NCI-H748 (cell line): ENCODE data around the gene TRIM65.

Experiments
- DNase-seq: peaks from one replicate; lab custom pipeline; 2025; ENCODE audit not compliant: unreplicated experiment; lab: John Stamatoyannopoulos, UW

The TRIM65 gene, protein sequence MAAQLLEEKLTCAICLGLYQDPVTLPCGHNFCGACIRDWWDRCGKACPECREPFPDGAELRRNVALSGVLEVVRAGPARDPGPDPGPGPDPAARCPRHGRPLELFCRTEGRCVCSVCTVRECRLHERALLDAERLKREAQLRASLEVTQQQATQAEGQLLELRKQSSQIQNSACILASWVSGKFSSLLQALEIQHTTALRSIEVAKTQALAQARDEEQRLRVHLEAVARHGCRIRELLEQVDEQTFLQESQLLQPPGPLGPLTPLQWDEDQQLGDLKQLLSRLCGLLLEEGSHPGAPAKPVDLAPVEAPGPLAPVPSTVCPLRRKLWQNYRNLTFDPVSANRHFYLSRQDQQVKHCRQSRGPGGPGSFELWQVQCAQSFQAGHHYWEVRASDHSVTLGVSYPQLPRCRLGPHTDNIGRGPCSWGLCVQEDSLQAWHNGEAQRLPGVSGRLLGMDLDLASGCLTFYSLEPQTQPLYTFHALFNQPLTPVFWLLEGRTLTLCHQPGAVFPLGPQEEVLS

DNA sequence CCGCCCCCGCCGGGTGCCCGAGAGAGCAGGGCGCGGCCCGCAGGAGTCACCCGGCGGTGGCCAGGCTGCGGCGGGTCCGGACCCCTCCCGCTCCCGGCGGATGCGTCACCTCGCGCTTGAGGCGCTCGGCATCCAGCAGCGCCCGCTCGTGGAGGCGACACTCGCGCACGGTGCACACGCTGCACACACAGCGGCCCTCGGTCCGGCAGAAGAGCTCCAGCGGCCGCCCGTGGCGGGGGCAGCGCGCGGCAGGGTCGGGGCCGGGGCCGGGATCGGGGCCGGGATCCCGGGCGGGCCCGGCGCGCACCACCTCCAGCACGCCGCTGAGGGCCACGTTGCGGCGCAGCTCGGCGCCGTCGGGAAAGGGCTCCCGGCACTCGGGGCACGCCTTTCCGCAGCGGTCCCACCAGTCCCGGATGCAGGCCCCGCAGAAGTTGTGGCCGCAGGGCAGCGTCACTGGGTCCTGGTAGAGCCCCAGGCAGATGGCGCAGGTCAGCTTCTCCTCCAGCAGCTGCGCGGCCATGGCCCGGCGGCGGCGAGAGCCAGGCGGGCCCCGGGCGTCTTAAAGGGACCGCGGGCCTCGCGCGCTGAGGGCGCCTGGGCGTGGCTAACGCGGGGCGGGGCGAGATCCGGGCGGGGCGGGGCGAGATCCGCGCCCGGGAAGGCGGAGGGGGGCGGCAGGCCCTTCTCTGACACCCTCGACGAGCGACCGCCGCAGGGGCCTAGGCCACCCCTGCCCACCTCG, at the start of gene TRIM65:
Gene TRIM65, minus strand, starts transcription at position 537 of the 745 bp plus-strand sequence. Its CDS starts 14 bp downstream, at position 523.
- peak; percentile 73 for DNase-seq

DNA sequence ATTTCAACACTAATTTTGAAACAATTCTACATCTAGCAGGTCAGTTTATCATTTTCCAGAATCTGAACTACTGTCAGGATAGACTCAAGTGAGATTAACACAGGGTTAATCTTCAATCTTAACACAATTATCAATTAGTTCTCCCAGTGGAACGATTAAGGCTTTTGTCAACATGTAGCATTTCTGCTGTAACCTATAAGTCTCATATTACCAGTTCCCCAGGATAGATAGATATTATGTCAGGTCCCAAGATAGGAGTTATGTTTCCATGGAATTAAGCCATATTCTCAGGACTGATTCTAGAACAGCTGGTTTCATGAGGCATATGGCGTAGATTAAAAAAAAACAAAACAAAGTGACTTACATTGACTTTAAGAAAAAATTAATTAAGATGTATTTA, 48.5 kb upstream of the TRIM65 start:
- DNase-seq = no peak

DNA sequence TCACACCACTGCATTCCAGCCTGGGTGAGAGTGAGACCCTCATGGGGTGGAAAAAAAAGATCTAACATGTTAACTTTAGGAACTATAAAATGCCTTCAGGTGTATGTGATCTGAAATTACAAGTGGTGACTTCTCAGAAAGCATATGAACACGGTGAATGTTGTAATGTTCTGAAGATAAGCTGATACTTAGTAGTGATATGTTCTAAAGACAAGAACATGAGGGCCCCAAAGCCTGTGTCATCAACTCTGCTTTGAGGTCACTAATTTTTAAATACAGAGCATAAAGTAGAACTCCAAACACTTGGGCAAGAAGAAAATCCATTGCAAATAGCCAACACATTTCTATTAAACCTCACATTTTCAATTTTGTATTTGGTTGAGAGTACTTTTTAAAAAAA, 46.7 kb upstream of the TRIM65 start:
- no peak for DNase-seq

DNA sequence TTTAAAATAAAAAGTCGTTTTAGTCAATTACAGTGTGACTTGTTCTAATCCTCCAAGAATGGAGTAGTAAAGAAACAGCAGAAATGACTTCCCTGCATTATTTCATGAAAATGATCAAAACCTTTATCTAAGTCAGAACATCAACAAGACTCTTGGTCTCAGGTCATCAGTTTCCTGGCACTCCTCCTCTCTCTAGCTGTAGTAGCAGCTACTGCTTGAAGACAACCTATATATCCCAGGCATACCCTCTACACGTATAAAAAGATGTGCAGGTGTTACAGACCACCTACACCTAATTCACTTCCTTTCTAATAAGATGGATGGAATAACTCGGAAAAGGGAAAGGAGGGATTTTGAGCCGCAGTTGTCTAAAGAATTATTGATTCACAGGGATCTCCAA, 45.7 kb upstream of the TRIM65 start:
- no peak for DNase-seq

DNA sequence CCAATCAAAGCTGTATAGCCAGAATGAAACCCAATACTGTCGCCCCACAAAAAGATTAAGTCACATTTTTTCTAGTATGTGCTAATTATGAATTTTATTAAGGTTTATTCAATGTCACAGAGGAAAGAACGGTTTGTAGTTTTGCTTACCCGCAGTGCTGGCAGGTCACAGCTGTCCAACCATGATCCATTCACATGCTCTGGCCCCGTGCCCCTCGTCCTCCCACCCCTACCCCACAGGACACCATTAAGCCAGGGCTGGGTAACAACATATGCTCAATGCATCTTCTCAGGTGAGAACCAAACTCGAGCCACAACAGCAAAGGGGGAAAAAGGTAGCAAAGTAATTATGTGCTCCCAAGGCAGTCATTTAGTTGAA, 44.7 kb upstream of the TRIM65 start:
- no peak for DNase-seq

DNA sequence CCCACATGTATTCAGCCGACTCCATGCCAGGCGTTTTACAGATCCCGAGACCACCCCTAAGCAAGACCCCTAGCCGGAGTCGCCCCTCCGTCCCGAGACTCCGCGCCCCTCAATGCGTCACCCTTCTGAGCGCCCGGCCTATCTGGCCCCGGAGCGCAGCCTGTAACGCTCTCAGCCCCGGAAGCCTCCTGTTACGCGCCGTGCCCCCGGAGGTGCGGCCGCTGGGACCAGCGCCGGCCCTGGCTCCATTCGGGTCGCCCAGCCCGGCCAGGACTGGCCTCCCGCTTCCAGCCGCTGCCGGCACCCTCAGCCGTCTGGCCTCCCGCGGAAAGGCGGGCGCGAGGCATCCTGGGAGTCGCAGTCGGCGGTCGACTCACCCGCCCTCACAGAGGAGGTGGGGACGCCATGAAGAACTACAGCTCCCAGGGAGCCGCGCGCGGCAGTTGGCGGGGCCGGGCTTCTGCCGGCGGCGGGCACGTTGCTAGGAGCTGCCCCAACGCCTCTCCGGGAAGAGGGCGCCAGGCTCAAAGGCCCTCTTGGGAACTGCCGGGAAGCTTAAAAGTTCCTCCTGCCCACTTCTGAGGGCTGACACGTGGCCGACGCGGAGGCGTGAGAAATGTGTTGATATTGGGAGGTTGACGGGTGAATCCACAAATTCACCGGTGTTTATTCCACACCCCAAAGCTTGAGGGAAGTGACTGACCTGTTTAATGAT, 44.1 kb upstream of the TRIM65 start, which contains the start of gene FBF1:
Gene FBF1, minus strand, starts transcription at position 316 of the 715 bp plus-strand sequence. CDS start 2,893 bp downstream, outside the sequence.
- DNase-seq = peak; percentile 91

DNA sequence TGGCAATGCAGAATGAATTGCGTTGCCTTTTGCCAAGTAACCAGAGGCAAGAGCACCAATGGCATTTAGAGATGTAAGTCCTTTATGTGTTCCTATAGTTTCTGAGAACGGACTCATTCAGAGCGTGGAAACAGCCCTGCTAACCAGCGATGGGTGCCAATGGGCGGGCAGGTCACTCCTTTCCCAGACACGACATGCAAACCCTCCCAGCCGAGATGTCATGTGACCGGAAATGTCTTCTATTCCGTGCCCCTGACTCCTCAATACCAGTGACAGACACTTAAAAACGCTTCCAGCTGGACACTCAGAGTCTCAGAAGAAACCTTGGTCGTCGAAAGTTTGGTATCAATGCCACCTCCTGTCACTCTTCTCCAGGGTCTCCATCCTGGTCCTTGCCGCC, 40.9 kb upstream of the TRIM65 start:
- DNase-seq = no peak

DNA sequence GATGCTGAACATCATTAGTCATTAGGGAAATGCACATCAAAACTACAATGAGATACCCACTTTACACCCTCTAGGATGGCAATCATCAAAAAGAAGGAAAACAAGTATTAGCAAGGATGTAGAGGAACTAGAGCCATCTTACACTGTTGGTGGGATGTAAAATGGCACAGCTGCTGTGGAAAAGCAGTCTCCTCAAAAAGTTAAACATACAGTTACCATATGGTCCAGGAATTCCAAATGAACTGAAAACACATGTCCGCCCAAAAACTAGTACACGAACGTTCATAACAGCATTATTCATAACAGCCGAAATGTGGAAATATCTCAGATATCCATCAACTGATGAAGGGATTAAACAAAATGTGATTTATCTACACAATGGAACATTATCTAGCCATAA, 37.1 kb upstream of the TRIM65 start:
- DNase-seq = no peak

DNA sequence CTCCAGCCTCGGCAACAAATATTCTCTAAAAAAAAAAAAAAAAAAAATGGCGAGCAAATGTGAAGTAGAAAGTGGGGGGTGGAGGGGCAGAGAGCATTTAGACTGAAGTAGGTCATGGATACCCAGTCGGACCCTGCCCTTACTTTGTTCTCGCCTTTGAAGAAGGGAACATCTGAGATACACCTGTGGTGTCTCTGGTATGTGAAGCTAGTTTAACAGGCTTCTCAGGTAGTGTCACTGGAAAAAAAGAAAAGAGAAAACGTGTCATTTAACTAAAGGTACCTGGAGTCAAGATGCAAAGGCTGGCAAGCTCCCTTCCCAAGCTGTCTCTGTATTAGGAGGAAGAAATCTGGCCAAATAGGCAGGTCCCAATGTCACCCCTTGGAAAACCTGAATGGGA, 36.1 kb upstream of the TRIM65 start:
- no peak for DNase-seq

DNA sequence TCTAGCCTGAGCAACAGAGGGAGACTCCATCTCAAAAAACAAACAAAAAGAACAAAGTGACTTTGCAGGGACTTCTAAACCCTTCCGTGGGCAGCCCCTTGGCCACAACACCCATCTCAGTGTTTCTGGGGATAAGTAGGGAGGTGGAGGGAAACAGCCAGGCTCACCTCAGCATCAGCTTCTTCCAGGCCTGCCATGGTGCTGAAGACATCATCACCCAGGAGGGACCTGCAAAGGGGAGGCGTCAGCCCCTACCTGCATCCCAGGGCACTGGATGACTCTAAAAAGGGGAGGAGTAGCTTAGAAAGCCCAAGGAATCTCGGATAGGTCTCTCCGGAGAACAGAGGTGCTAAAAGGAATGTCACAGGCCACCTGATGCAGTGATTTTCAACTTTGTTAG, 34.3 kb upstream of the TRIM65 start:
- no peak for DNase-seq

DNA sequence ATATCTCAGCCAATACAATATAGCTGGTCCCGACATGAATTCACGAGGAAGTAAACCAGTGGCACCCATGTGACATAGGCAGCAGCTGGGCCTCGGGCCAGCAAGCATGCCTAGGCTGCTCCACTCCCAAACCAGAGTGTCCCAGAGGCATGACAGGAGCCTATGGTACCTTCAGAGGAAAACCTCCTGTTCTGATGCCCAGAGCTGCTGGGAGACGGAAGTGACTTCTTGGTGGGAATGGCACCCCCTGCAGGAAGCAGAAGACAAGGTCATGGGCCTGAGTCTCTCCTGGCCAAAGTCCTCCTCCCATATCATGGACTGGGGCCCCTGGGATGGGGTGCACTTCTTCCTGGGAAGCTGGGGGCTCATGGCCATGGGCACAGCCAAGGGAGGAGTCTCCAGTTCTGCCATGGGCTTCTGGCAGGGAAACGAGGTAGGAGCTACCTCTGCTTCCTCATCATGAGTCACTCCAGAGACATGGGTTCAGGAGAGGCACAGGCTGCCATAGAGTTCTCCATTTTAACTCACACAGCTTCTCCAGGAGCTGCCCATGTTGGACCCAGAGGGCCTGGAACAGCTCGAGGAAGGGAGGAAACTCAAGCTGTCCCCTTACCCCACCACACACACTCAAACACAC, 30.7 kb upstream of the TRIM65 start:
- DNase-seq = peak; percentile 20

DNA sequence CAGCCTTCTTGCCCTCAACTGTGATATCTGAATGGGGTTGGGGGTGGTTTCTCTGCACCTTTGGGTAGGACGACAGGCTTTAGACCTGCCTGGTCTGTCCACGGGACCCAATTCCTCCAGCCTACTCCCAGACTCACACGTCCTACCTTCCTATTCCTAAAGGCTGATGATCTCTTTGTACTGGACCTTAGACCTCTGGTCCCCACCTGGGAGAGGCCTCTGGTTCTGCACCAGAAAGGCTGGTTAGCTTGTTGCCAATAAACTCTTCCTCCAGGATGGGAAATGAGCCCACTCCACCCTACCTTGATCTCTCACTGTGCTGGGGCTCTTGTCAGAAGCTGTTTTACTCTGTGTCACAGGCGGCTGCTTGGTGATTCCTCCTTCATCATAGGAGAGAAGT, 29.7 kb upstream of the TRIM65 start:
- no peak for DNase-seq

DNA sequence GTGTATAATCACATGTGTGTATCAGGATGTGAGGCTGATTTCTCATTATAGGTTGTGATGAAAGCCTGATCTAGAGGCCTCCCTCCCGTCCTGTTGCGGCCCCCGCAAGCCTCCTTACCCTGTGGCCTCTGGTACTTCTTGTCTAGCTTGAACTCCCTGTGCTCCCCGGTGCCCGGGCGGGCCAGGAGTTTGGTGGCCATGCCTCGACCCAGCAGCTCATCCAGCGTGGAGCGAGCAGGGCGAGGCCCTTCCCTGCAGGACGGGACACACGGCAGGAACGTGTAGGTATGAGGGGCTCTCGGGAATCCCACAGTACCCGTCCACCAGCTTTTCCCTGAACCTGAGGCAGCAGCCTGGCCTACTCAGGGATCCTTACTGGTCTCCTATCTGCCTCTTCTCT, 29.2 kb upstream of the TRIM65 start:
- DNase-seq = no peak

DNA sequence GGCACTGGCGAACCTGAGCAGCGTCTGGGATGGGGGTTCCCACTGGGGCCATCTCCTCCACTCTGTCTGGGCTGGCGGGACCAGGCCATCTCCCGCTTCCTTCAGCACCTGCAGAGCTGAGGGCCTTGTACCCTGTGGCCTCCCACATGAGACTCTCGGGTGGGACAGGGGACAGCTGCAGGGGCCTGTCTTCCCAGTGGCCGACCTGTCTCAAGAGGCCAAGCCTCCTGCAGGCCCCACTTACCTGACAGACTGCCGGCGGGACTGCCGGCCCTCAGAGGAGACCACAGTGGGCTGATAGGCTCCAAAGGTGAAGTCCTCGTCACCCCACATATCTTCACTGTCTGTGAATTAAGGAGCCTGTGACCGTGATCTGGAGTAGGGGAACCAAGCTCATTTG, 28.4 kb upstream of the TRIM65 start:
- no peak for DNase-seq

DNA sequence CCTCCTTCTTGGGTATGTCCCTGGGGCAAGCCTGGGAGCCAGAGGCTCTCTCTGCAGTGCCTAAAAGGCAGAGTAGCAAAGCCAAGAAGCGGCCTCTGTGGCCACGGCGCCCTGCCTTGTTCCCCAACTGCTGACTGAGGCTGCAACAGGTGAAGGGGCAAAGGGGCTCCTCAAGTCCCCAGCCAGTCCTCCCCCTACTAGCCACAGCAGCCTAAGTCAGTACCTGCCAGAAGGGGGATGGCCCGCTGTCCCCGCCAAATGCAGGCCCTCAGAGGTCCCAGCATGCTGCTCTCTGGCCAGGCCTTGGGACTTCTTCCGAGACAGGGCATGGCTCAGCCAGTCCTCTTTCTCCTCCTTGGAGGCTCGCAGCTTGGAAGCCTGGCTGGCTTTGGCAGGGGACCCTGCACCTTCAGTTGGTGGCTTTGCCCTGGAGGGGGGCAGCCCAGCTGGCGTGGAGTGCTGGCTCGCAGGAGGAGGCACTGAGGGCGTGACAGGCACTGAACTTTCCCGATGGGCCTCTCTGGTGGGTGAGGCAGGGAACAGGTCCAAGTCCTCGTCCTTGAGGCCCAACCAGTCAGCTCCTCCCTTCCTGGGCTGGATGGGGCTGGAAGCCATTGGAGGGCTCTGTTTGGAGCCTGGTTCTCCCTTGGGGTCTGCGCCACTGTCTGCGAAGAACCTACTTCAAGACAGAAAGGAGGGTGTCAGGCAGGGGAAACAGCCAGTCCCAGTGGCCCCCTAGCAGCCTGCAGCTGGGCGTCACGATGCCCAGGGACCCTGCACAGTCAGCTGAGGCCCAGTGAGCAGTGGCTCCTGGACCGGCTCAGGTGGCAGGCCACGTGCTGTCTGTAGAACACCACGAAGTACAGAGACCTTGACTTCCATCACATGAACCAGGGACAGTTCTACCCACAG, 26.5 kb upstream of the TRIM65 start:
- no peak for DNase-seq

DNA sequence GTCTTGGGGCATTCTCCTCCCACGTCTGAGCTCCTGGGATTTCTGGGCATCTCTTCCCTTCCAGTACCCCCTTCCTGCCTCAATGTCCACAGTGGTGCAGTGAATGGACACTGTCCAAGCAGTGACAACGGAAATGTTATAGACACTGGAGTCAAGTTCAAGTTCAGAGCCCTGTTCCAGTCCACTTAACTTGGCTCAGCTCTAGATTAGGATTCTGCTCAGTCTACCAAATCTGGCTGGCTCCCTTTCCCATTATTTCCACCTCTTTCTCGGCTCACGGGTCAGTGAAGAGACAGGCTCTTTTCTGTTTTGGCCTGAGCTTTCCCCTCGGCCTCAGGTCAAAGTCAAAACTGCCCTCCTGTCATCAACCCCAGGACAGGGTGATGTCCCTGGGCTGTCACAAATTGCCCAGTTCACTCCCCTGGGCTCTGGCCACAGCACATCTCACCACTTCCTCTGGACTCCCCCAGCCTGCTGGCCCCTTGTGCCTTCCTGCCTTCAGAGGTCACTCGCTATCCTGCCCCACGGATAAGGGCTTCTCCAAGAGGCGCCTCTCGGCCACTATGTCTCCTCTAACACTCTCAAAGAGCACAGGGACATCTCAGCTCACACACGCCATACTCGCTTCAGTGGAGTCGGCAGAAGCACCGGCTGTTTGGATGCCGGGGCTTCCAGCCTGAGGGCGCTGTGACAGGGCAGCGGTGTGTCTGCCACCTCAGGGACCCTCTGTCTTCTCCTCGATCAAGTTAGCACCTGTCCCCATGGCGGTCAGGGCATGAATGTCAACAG, 25.6 kb upstream of the TRIM65 start:
- DNase-seq = no peak

DNA sequence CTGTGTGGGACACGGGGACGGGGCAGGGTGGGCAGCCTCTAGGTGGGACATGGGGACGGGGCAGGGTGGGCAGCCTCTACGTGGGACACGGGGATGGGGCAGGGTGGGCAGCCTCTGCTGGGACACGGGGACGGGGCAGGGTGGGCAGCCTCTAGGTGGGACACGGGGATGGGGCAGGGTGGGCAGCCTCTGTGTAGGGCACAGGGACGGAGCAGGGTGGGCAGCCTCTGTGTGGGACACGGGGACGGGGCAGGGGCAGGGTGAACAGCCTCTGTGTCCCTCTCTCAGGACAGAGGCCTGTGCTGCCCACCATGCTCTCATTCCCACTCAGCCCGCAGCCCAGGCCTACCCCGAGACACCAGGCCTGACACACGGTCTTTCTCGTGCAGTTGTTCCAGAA, 24.8 kb upstream of the TRIM65 start:
- no peak for DNase-seq

DNA sequence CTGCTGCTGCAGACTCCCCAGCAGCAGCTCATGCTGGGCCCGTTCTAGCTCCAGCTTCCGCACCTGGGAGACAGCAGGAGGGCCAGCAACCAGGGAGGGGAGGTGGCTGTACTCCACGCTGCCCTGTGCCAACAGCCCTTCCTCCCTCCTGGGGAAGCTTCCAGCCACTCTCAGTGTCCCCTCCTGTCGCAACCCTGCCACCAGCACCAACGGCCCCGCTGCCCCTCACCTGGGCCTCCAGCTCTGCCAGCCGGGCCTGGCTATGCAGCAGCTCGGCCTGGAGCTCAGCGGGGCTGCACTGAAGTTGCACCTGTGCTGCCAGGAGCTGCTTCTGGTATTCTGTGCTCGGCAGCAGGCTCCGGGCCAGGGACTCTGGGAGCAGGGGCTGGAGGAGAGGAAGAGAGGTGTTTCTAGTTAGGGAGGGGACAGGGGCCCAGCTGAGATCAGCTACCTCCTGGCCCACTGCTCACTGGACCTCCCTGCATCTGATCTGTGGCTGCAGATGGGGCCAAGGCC, 23.4 kb upstream of the TRIM65 start:
- DNase-seq = no peak

DNA sequence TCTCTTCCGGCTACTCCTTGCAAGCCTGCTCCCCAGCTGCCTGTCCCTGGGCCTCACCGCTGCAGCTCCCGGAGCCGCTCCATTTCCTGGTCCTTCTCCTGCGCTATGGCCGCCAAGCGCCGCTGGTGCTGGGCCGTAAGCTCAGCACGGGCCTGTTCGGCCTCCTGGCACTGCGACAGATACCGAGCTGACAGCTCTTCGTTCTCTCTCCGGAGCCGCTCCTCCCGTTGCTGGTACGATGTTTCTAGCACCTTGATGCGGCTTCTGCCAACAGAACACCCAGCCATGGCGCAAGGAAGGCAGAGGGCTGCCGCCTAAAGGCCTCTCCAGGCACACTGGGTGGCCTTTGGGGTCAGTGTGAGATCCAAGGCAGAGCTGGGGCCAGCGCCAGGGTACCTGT, 22.9 kb upstream of the TRIM65 start:
- no peak for DNase-seq
